H9 (cell line): ENCODE data around the gene MRRF. TPM values are rescaled to one million over a fixed set of nuclear protein-coding genes. Genes with fewer than 3 reads are reported as not detected.

ENCODE experiments used
- DNase-seq: peaks from one replicate; pipeline ENCODE4 v3.0.0-alpha.2; 2017
- H2AFZ ChIP-seq: one replicate; pipeline ENCODE4 v1.6.1; 2013; ENCODE audit warnings: mild to moderate bottlenecking, low read length, control low read depth, moderate library complexity
- H2AK5ac ChIP-seq: 2 replicates; pipeline ENCODE4 v1.6.1; 2013; ENCODE audit warnings: low read length, control low read depth, mixed read lengths; ENCODE audit not compliant: insufficient read length
- H2BK120ac ChIP-seq: one replicate; pipeline ENCODE4 v1.6.1; 2013; ENCODE audit warnings: low read depth, mild to moderate bottlenecking, low read length, control low read depth, inconsistent platforms; ENCODE audit not compliant: poor library complexity, severe bottlenecking
- H2BK12ac ChIP-seq: 2 replicates; pipeline ENCODE4 v1.6.1; 2013; ENCODE audit warnings: low read length, control low read depth, mixed read lengths, low read depth; ENCODE audit not compliant: insufficient read length
- H2BK15ac ChIP-seq: 2 replicates; pipeline ENCODE4 v1.6.1; 2013; ENCODE audit warnings: low read depth, low read length, control low read depth
- H2BK20ac ChIP-seq: one replicate; pipeline ENCODE4 v1.6.1; 2013; ENCODE audit warnings: low read depth, mild to moderate bottlenecking, low read length, control low read depth, inconsistent platforms; ENCODE audit not compliant: poor library complexity, severe bottlenecking
- H2BK5ac ChIP-seq: 2 replicates; pipeline ENCODE4 v1.6.1; 2013; ENCODE audit warnings: low read length, control low read depth, mixed read lengths; ENCODE audit not compliant: insufficient read length
- H3K14ac ChIP-seq: 2 replicates; pipeline ENCODE4 v1.6.1; 2013; ENCODE audit warnings: low read length, control low read depth; ENCODE audit not compliant: insufficient read depth
- H3K18ac ChIP-seq: 2 replicates; pipeline ENCODE4 v1.6.1; 2013; ENCODE audit warnings: low read depth, mild to moderate bottlenecking, mixed read lengths, low read length, control low read depth; ENCODE audit not compliant: insufficient read length
- H3K23ac ChIP-seq: 2 replicates; pipeline ENCODE4 v1.6.1; 2013; ENCODE audit warnings: low read length, control low read depth, mixed read lengths, low read depth; ENCODE audit not compliant: insufficient read length
- H3K23me2 ChIP-seq: 2 replicates; pipeline ENCODE4 v1.6.1; 2013; ENCODE audit warnings: low read depth, mild to moderate bottlenecking, mixed read lengths, low read length, control low read depth; ENCODE audit not compliant: insufficient read length, poor library complexity, severe bottlenecking
- H3K27ac ChIP-seq: 2 replicates; pipeline ENCODE4 v1.5.1; 2013; ENCODE audit warnings: low read length, control low read depth, mixed read lengths, low read depth; ENCODE audit not compliant: insufficient read length
- H3K27me3 ChIP-seq: 2 replicates; pipeline ENCODE4 v1.6.1; 2013; ENCODE audit warnings: low read length, control low read depth, inconsistent platforms; ENCODE audit not compliant: insufficient read depth
- H3K4ac ChIP-seq: 2 replicates; pipeline ENCODE4 v1.6.1; 2013; ENCODE audit warnings: low read depth, mild to moderate bottlenecking, control low read depth, inconsistent platforms, low read length, moderate library complexity
- H3K4me1 ChIP-seq: 2 replicates; pipeline ENCODE4 v1.6.1; 2013; ENCODE audit warnings: low read length, control low read depth, inconsistent platforms; ENCODE audit not compliant: insufficient read depth
- H3K4me2 ChIP-seq: 2 replicates; pipeline ENCODE4 v1.6.1; 2013; ENCODE audit warnings: low read length, control low read depth, mixed read lengths; ENCODE audit not compliant: insufficient read length, insufficient read depth
- H3K56ac ChIP-seq: 2 replicates; pipeline ENCODE4 v1.6.1; 2013; ENCODE audit warnings: low read depth, mild to moderate bottlenecking, mixed read lengths, low read length, control low read depth; ENCODE audit not compliant: insufficient read length
- H3K79me1 ChIP-seq: 2 replicates; pipeline ENCODE4 v1.6.1; 2013; ENCODE audit warnings: low read depth, mild to moderate bottlenecking, moderate library complexity, low read length, control low read depth, inconsistent platforms; ENCODE audit not compliant: insufficient read depth, poor library complexity, severe bottlenecking
- H3K79me2 ChIP-seq: 2 replicates; pipeline ENCODE4 v1.6.1; 2013; ENCODE audit warnings: low read length, control low read depth, inconsistent platforms; ENCODE audit not compliant: insufficient read depth
- H3K9ac ChIP-seq: 2 replicates; pipeline ENCODE4 v1.6.1; 2013; ENCODE audit warnings: low read length, control low read depth, mixed read lengths; ENCODE audit not compliant: insufficient read length; ENCODE audit errors: extremely low read depth
- H3K9me3 ChIP-seq: one replicate; pipeline ENCODE4 v1.6.1; 2013; ENCODE audit warnings: low read depth, low read length, inconsistent platforms; ENCODE audit not compliant: control insufficient read depth
- H3T11ph ChIP-seq: one replicate; pipeline ENCODE4 v1.6.1; 2013; ENCODE audit warnings: mild to moderate bottlenecking, low read length, control low read depth, inconsistent platforms
- H4K20me1 ChIP-seq: one replicate; pipeline ENCODE4 v1.6.1; 2013; ENCODE audit not compliant: control insufficient read depth, insufficient read length, insufficient read depth
- H4K5ac ChIP-seq: 2 replicates; pipeline ENCODE4 v1.6.1; 2013; ENCODE audit warnings: low read depth, mild to moderate bottlenecking, mixed read lengths, low read length, control low read depth; ENCODE audit not compliant: insufficient read length
- H4K8ac ChIP-seq: replicated peaks from 2 replicates; pipeline ENCODE4 v1.6.1; 2013; ENCODE audit warnings: low read length, control low read depth, mixed read lengths, low read depth; ENCODE audit not compliant: insufficient read length
- H4K91ac ChIP-seq: 2 replicates; pipeline ENCODE4 v1.6.1; 2013; ENCODE audit warnings: low read depth, mild to moderate bottlenecking, moderate library complexity, mixed read lengths, low read length, control low read depth; ENCODE audit not compliant: insufficient read length
- H3K27ac Mint-ChIP-seq, 3 experiments: 2 replicates in 2 of 3; 3 replicates in 1 of 3; pipeline ENCODE4 v1.8.0; 2020 to 2021; ENCODE audit warnings: mixed read lengths in 3 of 3, mild to moderate bottlenecking in 1 of 3, moderate library complexity in 1 of 3
- H3K27me3 Mint-ChIP-seq: 2 replicates; pipeline ENCODE4 v1.8.0; 2021; ENCODE audit warnings: low read depth, mild to moderate bottlenecking, moderate library complexity, mixed read lengths
- H3K36me3 Mint-ChIP-seq, 3 experiments: 2 replicates in 2 of 3; 3 replicates in 1 of 3; pipeline ENCODE4 v1.8.0; 2020 to 2021; ENCODE audit warnings: low read depth in 3 of 3, mixed read lengths in 3 of 3; ENCODE audit not compliant: insufficient read depth in 1 of 3
- H3K4me1 Mint-ChIP-seq, 2 experiments: 2 replicates each; pipeline ENCODE4 v1.8.0; 2020; ENCODE audit warnings: mixed read lengths in 2 of 2
- H3K4me3 Mint-ChIP-seq, 2 experiments: 2 replicates in 1 of 2; 3 replicates in 1 of 2; pipeline ENCODE4 v1.8.0; 2020 to 2021; ENCODE audit warnings: mild to moderate bottlenecking in 2 of 2, mixed read lengths in 2 of 2, moderate library complexity in 1 of 2
- H3K9me3 Mint-ChIP-seq, 2 experiments: 2 replicates in 1 of 2; 3 replicates in 1 of 2; pipeline ENCODE4 v1.8.0; 2020; ENCODE audit warnings: mild to moderate bottlenecking in 2 of 2, mixed read lengths in 2 of 2, moderate library complexity in 1 of 2
- WGBS: extraction: QIAGEN DNeasy Blood & Tissue Kit; methylation state at CpG from one replicate; pipeline ENCODE4 v1.1.7; 2013; ENCODE audit warnings: missing lambda C conversion rate, low lambda C conversion rate, mixed read lengths; ENCODE audit not compliant: insufficient read length; ENCODE audit errors: extremely low coverage; 5-methylcytosine and 5-hydroxymethylcytosine counted together
- total RNA-seq: library from RNA; stranded (reverse); gene quantifications from 2 replicates; pipeline ENCODE4 v1.2.1, GENCODE V29; 2021
- TF ChIP-seq, protein P1 (sequence below): fragments of 200-600 bp; sonication (generic); conservative IDR thresholded peaks from 3 replicates; pipeline ENCODE4 v1.8.0; 2021; ENCODE audit warnings: antibody characterized with exemption, mild to moderate bottlenecking

MRRF gene
- total RNA-seq, 1 experiment from 2014 or later: 33.7 TPM

DNA sequence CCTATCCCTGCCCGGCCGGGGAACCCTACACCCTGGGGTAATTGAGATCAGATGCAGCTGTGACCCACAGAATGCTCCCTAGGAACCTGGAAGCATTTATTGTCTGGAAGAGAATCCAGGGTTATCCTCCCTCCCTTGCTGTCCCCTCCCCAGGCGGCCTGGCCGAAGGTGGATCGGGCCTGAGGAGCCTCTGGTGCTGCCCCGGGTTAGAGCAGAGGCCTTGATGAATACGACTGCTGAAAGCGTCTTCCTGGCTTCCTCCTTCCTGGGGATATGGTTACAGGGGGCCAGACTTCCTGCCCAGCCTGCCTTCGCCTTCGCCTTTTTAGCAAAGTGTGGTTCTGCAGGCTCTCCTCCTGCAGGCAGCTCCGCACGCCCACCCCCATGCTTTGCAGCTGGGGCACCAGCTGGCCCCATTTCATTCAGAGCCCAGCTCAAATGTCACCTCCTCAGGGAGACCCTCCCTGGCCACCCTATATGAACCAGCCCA, 83.7 kb downstream of the MRRF start:
- Mint-ChIP-seq H3K4me1 (peaks cover 9 to 13% of the 10 kb centered on the region in 2 experiments), H3K9me3 (peaks cover 6 to 7% of the 10 kb centered on the region in 2 experiments; a peak in 3 of 5 replicates), H3K4me3 (peak overlapping the region in 1 of 2 experiments; percentile 9; a peak in 2 of 5 replicates), H3K36me3 (no peaks in the 10 kb centered on the region), H3K27ac (no peak overlapping the region), H3K27me3 (peaks cover 34% of the 10 kb centered on the region)
- Histone ChIP-seq H4K8ac (no peak overlapping the region), H2BK12ac (no peak overlapping the region), H2BK5ac (no peak overlapping the region), H3K14ac (no peak overlapping the region; the same call in 1 of the 2 replicates), H3K9me3 (no peaks in the 10 kb centered on the region), H3K4me2 (no peak overlapping the region), H2BK120ac (no peak overlapping the region), H3K23me2 (peaks cover 13% of the 10 kb centered on the region), H3K4me1 (no peaks in the 10 kb centered on the region; the same call in 1 of the 2 replicates), H3K4ac (no peak overlapping the region), H4K20me1 (no peaks in the 10 kb centered on the region), H2AK5ac (no peak overlapping the region), H3K23ac (no peak overlapping the region), H2BK15ac (no peak overlapping the region), H2AFZ (no peak overlapping the region), H3T11ph (no peak overlapping the region), H4K91ac (no peak overlapping the region), H3K79me2 (no peaks in the 10 kb centered on the region), H3K56ac (no peak overlapping the region), H3K9ac (no peak overlapping the region), H3K79me1 (no peaks in the 10 kb centered on the region), H3K27me3 (peaks cover 6% of the 10 kb centered on the region; the same call in 1 of the 2 replicates), H3K18ac (no peak overlapping the region), H4K5ac (no peak overlapping the region), H3K27ac (no peak overlapping the region), H2BK20ac (no peak overlapping the region)
- TF ChIP-seq, protein P1, sequence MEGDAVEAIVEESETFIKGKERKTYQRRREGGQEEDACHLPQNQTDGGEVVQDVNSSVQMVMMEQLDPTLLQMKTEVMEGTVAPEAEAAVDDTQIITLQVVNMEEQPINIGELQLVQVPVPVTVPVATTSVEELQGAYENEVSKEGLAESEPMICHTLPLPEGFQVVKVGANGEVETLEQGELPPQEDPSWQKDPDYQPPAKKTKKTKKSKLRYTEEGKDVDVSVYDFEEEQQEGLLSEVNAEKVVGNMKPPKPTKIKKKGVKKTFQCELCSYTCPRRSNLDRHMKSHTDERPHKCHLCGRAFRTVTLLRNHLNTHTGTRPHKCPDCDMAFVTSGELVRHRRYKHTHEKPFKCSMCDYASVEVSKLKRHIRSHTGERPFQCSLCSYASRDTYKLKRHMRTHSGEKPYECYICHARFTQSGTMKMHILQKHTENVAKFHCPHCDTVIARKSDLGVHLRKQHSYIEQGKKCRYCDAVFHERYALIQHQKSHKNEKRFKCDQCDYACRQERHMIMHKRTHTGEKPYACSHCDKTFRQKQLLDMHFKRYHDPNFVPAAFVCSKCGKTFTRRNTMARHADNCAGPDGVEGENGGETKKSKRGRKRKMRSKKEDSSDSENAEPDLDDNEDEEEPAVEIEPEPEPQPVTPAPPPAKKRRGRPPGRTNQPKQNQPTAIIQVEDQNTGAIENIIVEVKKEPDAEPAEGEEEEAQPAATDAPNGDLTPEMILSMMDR: no peak
- no peak for DNase-seq
- no CpG with 5 or more reads among the region's 12 CpGs for WGBS
